GM18526 (cell line): ENCODE data around the gene KSR1.

ENCODE experiments used
- POLR2A ChIP-seq: IDR thresholded peaks from 3 replicates; pipeline ENCODE4 v1.6.1; 2011; ENCODE audit not compliant: insufficient read length; ENCODE audit errors: extremely low read depth

The KSR1 gene

GRCh38 chr17:27620721-27621120, 164.5 kb downstream of the KSR1 start:
- no peak for TF ChIP-seq POLR2A

- TF ChIP-seq POLR2A, result no peak
Observed at GRCh38 chr17:27621536-27621935, 165.3 kb downstream of the KSR1 start.

- TF ChIP-seq POLR2A, result no peak
Observed at GRCh38 chr17:27621942-27622559, 165.8 kb downstream of the KSR1 start.

GRCh38 chr17:27622986-27623385, 166.7 kb downstream of the KSR1 start:
- TF ChIP-seq POLR2A, result no peak

GRCh38 chr17:27623614-27624013, 167.4 kb downstream of the KSR1 start:
- no peak for TF ChIP-seq POLR2A

GRCh38 chr17:27624539-27624938, 168.3 kb downstream of the KSR1 start:
- no peak for TF ChIP-seq POLR2A

GRCh38 chr17:27625856-27626255, 169.6 kb downstream of the KSR1 start:
- TF ChIP-seq POLR2A, result no peak

- TF ChIP-seq POLR2A, result no peak
Observed at GRCh38 chr17:27627514-27627913, 171.3 kb downstream of the KSR1 start.

- no peak for TF ChIP-seq POLR2A
Observed at GRCh38 chr17:27628376-27628775, 172.1 kb downstream of the KSR1 start.

GRCh38 chr17:27630607-27631410, 174.6 kb downstream of the KSR1 start, which contains the start of gene LGALS9:
Gene LGALS9 (plus strand): TSS chr17:27631188. CDS start chr17:27631266, 78 bp downstream.
- TF ChIP-seq POLR2A, result no peak

GRCh38 chr17:27631411-27631760, 175.1 kb downstream of the KSR1 start:
- no peak for TF ChIP-seq POLR2A

- TF ChIP-seq POLR2A, result no peak
Observed at GRCh38 chr17:27631897-27632725, 175.9 kb downstream of the KSR1 start.

- TF ChIP-seq POLR2A, result no peak
Observed at GRCh38 chr17:27633312-27634025, 177.2 kb downstream of the KSR1 start.

GRCh38 chr17:27634026-27634335, 177.7 kb downstream of the KSR1 start:
- no peak for TF ChIP-seq POLR2A

- TF ChIP-seq POLR2A, result no peak
Observed at GRCh38 chr17:27634776-27635175, 178.5 kb downstream of the KSR1 start.
